Measurements from ENCODE around the gene ZNF823. TPM values are rescaled to one million over a fixed set of nuclear protein-coding genes. Genes with fewer than 3 reads are reported as not detected.

Gene ZNF823
- total RNA-seq, 2 donors from 2014 or later: 10.7 to 13.1 TPM

DNA sequence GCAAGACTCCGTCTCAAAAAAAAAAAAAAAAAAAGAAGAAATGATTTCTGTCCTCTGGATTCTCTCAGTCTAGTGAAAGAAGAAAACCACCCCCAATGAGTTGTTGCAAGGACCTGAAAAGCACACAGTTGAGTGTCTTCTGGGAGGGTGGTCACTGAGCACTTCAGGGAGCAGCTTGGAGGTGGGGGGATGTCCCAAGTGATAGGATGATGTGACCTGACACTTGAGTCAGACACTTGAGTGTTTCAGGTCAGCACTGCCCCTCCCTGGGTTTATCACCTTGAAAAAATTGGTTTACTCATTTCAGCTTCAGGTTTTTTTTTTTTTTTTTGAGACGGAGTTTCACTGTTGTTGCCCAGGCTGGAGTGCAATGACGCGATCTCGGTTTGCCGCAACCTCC lies 63.2 kb downstream of the ZNF823 start:
- no peak overlapping the region for H3K9ac ChIP-seq (ENCODE audit: low read depth in 2 of 2, low read length in 2 of 2)
- no peaks in the 10 kb centered on the region for H3K27me3 ChIP-seq
- no peak overlapping the region for H3K4me3 ChIP-seq
- DNase-seq: no peak
- intact Hi-C loops (cut with DNase I): loop anchor here (10.0 kb wide), 1 partner anchor 109 kb away; no protein-coding TSS in a partner anchor
- H3K27ac ChIP-seq: no peak overlapping the region
- TF ChIP-seq, protein P1, sequence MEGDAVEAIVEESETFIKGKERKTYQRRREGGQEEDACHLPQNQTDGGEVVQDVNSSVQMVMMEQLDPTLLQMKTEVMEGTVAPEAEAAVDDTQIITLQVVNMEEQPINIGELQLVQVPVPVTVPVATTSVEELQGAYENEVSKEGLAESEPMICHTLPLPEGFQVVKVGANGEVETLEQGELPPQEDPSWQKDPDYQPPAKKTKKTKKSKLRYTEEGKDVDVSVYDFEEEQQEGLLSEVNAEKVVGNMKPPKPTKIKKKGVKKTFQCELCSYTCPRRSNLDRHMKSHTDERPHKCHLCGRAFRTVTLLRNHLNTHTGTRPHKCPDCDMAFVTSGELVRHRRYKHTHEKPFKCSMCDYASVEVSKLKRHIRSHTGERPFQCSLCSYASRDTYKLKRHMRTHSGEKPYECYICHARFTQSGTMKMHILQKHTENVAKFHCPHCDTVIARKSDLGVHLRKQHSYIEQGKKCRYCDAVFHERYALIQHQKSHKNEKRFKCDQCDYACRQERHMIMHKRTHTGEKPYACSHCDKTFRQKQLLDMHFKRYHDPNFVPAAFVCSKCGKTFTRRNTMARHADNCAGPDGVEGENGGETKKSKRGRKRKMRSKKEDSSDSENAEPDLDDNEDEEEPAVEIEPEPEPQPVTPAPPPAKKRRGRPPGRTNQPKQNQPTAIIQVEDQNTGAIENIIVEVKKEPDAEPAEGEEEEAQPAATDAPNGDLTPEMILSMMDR (IDR thresholded peaks at IDR 0.05): no peak
- H3K4me1 ChIP-seq: no peaks in the 10 kb centered on the region
- H3K36me3 ChIP-seq: no peaks in the 10 kb centered on the region
- no peaks in the 10 kb centered on the region for H3K9me3 ChIP-seq

DNA sequence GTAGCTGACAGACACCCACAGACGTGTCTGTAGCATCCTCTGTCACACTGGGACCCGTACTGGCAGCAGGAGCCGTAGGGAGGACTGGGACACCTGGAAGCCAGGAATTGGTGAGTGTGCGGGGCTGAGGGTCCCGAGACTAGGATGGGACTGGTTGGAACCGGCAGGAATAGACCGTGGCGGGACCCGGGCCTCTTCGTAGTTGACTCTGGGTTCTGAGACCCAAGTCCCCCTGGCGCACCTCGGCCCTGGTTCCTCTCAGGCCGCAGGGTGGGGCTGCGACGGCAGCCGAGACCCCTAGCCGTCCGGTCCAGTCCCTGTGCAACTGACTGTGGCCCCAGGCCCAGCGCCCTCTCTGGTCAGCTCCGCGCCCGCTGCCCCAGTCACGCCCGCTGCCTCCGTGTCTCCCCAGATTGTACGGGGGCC lies 64.7 kb downstream of the ZNF823 start:
- Histone ChIP-seq H3K36me3 (no peaks in the 10 kb centered on the region), H3K27me3 (no peaks in the 10 kb centered on the region), H3K9me3 (no peaks in the 10 kb centered on the region), H3K27ac (no peak overlapping the region), H3K9ac (ENCODE audit: low read depth in 2 of 2, low read length in 2 of 2) (no peak overlapping the region), H3K4me1 (no peaks in the 10 kb centered on the region), H3K4me3 (peak overlapping the region; percentile 30)
- DNase-seq: no peak
- TF ChIP-seq, protein P1 (IDR thresholded peaks at IDR 0.05): no peak
- intact Hi-C loops (cut with DNase I): loop anchor here (10.0 kb wide), 1 partner anchor 111 kb away; no protein-coding TSS in a partner anchor

DNA sequence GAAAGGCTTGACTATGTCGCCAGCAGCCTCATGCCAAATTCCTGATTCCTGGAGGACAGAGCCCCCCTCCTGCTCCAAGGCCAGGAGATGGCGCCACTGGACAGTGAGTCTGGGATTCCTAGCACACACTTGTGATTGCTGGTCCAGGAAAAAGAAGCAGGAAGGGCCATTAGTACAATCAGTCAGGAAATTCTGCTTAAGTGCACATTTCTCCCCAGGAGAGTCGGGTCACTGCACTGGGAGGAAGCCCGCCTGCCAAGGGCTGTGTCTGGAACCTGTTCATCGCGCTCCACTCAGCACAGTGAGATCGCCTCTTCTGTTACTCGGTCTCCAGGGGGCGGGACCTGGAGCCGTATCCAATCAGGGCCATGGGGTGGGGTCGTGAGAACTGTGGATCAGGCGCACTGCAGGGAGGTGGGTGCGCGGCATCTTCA lies 65.1 kb downstream of the ZNF823 start:
- H3K4me1 ChIP-seq: no peaks in the 10 kb centered on the region
- no peaks in the 10 kb centered on the region for H3K9me3 ChIP-seq
- peak; percentile 72 for DNase-seq
- H3K9ac ChIP-seq (ENCODE audit: low read depth in 2 of 2, low read length in 2 of 2): no peak overlapping the region
- H3K36me3 ChIP-seq: no peaks in the 10 kb centered on the region
- H3K27ac ChIP-seq: no peak overlapping the region
- intact Hi-C loops (cut with DNase I): loop anchor here (10.0 kb wide), 1 partner anchor 111 kb away; no protein-coding TSS in a partner anchor
- peak overlapping the region; percentile 30 for H3K4me3 ChIP-seq
- H3K27me3 ChIP-seq: no peaks in the 10 kb centered on the region
- TF ChIP-seq, protein P1 (IDR thresholded peaks at IDR 0.05): peak; percentile 67

Other genes with a start within 250 kb of the ZNF823 start
- gene ZNF653, start 233.1 kb downstream of the ZNF823 start, total RNA-seq: 10 to 100 TPM; 10.6 to 14.2 TPM
- gene ECSIT, start 209.8 kb downstream of the ZNF823 start, total RNA-seq: 100 to 1,000 TPM in 1 of 2 donors, 10 to 100 TPM in 1; 62.8 to 124 TPM
- 100 to 1,000 TPM in 1 of 2 donors, 10 to 100 TPM in 1; 10.7 to 354 TPM for gene CNN1, start 200.1 kb downstream of the ZNF823 start, total RNA-seq
- 10 to 100 TPM; 33.8 to 59.8 TPM for gene ELOF1, start 179.7 kb downstream of the ZNF823 start, total RNA-seq
- gene ACP5, start 161.3 kb downstream of the ZNF823 start, total RNA-seq: 10 to 100 TPM; 11.3 to 30.2 TPM
- 10 to 100 TPM in 1 of 2 donors, 1 to 10 TPM in 1; 7.6 to 10.3 TPM for gene ZNF627, start 141.5 kb downstream of the ZNF823 start, total RNA-seq
- 1 to 10 TPM; 3.5 to 3.8 TPM for gene ZNF441, start 28.1 kb upstream of the ZNF823 start, total RNA-seq
- 1 to 10 TPM; 1.9 TPM for gene ZNF491, start 59.6 kb upstream of the ZNF823 start, total RNA-seq
- gene ZNF440, start 75.3 kb upstream of the ZNF823 start, total RNA-seq: 10 to 100 TPM; 31.4 to 32.2 TPM
- 1 to 10 TPM; 7.6 to 8.8 TPM for gene ZNF439, start 109.8 kb upstream of the ZNF823 start, total RNA-seq
- 10 to 100 TPM; 17.6 to 22.6 TPM for gene ZNF69, start 148.8 kb upstream of the ZNF823 start, total RNA-seq
- 10 to 100 TPM; 13.4 to 17.1 TPM for gene ZNF700, start 186.2 kb upstream of the ZNF823 start, total RNA-seq
- 1 to 10 TPM; 2.5 to 4.1 TPM for gene ZNF763, start 226.1 kb upstream of the ZNF823 start, total RNA-seq

Data from colonic mucosa (tissue), 4 donors.